Measurements from ENCODE around the gene NRG3. TPM values are rescaled to one million over a fixed set of nuclear protein-coding genes. Genes with fewer than 3 reads are reported as not detected.
"Not testable (repeated sequence)": the region's sequence is repeated elsewhere in the genome, so short reads cannot be mapped to it uniquely, and the experiment has no call there.

NRG3 gene
- total RNA-seq, 1 donor from 2014 or later, result not detected

- no peaks in the 10 kb centered on the region for H3K9me3 Mint-ChIP-seq
- H3K27ac Mint-ChIP-seq, result no peak overlapping the region
- no peaks in the 10 kb centered on the region for H3K36me3 Mint-ChIP-seq (ENCODE audit: low read depth)
- H3K4me3 Mint-ChIP-seq, result no peak overlapping the region
- H3K27me3 Mint-ChIP-seq (ENCODE audit: insufficient read depth), result no peaks in the 10 kb centered on the region
- intact Hi-C loops (cut with micrococcal nuclease), result no loop called here
- no peak for DNase-seq (ENCODE audit: low spot score)
- H3K4me1 Mint-ChIP-seq (ENCODE audit: low read depth), result no peaks in the 10 kb centered on the region
Observed at GRCh38 chr10:82660986-82661385, 786.0 kb downstream of the NRG3 start.

GRCh38 chr10:82661701-82662100 is 786.7 kb downstream of the NRG3 start:
- no peaks in the 10 kb centered on the region for H3K27me3 Mint-ChIP-seq (ENCODE audit: insufficient read depth)
- no peak overlapping the region for H3K27ac Mint-ChIP-seq
- no peak overlapping the region for H3K4me3 Mint-ChIP-seq
- DNase-seq (ENCODE audit: low spot score), result no peak
- H3K36me3 Mint-ChIP-seq (ENCODE audit: low read depth), result no peaks in the 10 kb centered on the region
- H3K9me3 Mint-ChIP-seq, result no peaks in the 10 kb centered on the region
- intact Hi-C loops (cut with micrococcal nuclease), result no loop called here
- H3K4me1 Mint-ChIP-seq (ENCODE audit: low read depth), result no peaks in the 10 kb centered on the region

- H3K27me3 Mint-ChIP-seq (ENCODE audit: insufficient read depth), result no peaks in the 10 kb centered on the region
- H3K4me1 Mint-ChIP-seq (ENCODE audit: low read depth), result no peaks in the 10 kb centered on the region
- H3K27ac Mint-ChIP-seq, result no peak overlapping the region
- H3K36me3 Mint-ChIP-seq (ENCODE audit: low read depth), result no peaks in the 10 kb centered on the region
- no peak overlapping the region for H3K4me3 Mint-ChIP-seq
- H3K9me3 Mint-ChIP-seq, result peaks cover 12% of the 10 kb centered on the region
- DNase-seq (ENCODE audit: low spot score), result no peak
- intact Hi-C loops (cut with micrococcal nuclease), result no loop called here
Observed at GRCh38 chr10:82668221-82668895, 793.4 kb downstream of the NRG3 start.

- Mint-ChIP-seq H3K36me3 (ENCODE audit: low read depth) (no peaks in the 10 kb centered on the region), H3K4me1 (ENCODE audit: low read depth) (no peaks in the 10 kb centered on the region), H3K4me3 (no peak overlapping the region), H3K27me3 (ENCODE audit: insufficient read depth) (no peaks in the 10 kb centered on the region), H3K9me3 (peaks cover 37% of the 10 kb centered on the region), H3K27ac (no peak overlapping the region)
- intact Hi-C loops (cut with micrococcal nuclease), result no loop called here
- no peak for DNase-seq (ENCODE audit: low spot score)
Observed at GRCh38 chr10:82674036-82674435, 799.0 kb downstream of the NRG3 start.

- H3K9me3 Mint-ChIP-seq, result peaks cover 25% of the 10 kb centered on the region
- H3K36me3 Mint-ChIP-seq (ENCODE audit: low read depth); H3K4me3 Mint-ChIP-seq; H3K27me3 Mint-ChIP-seq (ENCODE audit: insufficient read depth); H3K4me1 Mint-ChIP-seq (ENCODE audit: low read depth); H3K27ac Mint-ChIP-seq; DNase-seq (ENCODE audit: low spot score); intact Hi-C loops (cut with micrococcal nuclease): not testable (repeated sequence)
Observed at GRCh38 chr10:82677932-82678331, 802.9 kb downstream of the NRG3 start.

GRCh38 chr10:82678451-82678850 is 803.5 kb downstream of the NRG3 start:
- intact Hi-C loops (cut with micrococcal nuclease); H3K36me3 Mint-ChIP-seq (ENCODE audit: low read depth); H3K4me3 Mint-ChIP-seq; H3K4me1 Mint-ChIP-seq (ENCODE audit: low read depth); H3K27ac Mint-ChIP-seq; H3K27me3 Mint-ChIP-seq (ENCODE audit: insufficient read depth); DNase-seq (ENCODE audit: low spot score): not testable (repeated sequence)
- peaks cover 25% of the 10 kb centered on the region for H3K9me3 Mint-ChIP-seq

- intact Hi-C loops (cut with micrococcal nuclease), result no loop called here
- Mint-ChIP-seq H3K27me3 (ENCODE audit: insufficient read depth) (no peaks in the 10 kb centered on the region), H3K27ac (no peak overlapping the region), H3K9me3 (peaks cover 20% of the 10 kb centered on the region), H3K4me1 (ENCODE audit: low read depth) (no peaks in the 10 kb centered on the region), H3K36me3 (ENCODE audit: low read depth) (no peaks in the 10 kb centered on the region), H3K4me3 (no peak overlapping the region)
- DNase-seq (ENCODE audit: low spot score), result no peak
Observed at GRCh38 chr10:82680608-82681007, 805.6 kb downstream of the NRG3 start.

- no peak overlapping the region for H3K27ac Mint-ChIP-seq
- intact Hi-C loops (cut with micrococcal nuclease), result no loop called here
- H3K4me1 Mint-ChIP-seq (ENCODE audit: low read depth), result no peaks in the 10 kb centered on the region
- no peaks in the 10 kb centered on the region for H3K36me3 Mint-ChIP-seq (ENCODE audit: low read depth)
- no peak for DNase-seq (ENCODE audit: low spot score)
- H3K4me3 Mint-ChIP-seq, result no peak overlapping the region
- no peaks in the 10 kb centered on the region for H3K27me3 Mint-ChIP-seq (ENCODE audit: insufficient read depth)
- H3K9me3 Mint-ChIP-seq, result no peaks in the 10 kb centered on the region
Observed at GRCh38 chr10:82683945-82684344, 809.0 kb downstream of the NRG3 start.

- no peak overlapping the region for H3K27ac Mint-ChIP-seq
- no peak for DNase-seq (ENCODE audit: low spot score)
- H3K4me3 Mint-ChIP-seq, result no peak overlapping the region
- H3K27me3 Mint-ChIP-seq (ENCODE audit: insufficient read depth), result no peaks in the 10 kb centered on the region
- intact Hi-C loops (cut with micrococcal nuclease), result no loop called here
- no peaks in the 10 kb centered on the region for H3K36me3 Mint-ChIP-seq (ENCODE audit: low read depth)
- H3K4me1 Mint-ChIP-seq (ENCODE audit: low read depth), result no peaks in the 10 kb centered on the region
- no peaks in the 10 kb centered on the region for H3K9me3 Mint-ChIP-seq
Observed at GRCh38 chr10:82685087-82685486, 810.1 kb downstream of the NRG3 start.

GRCh38 chr10:82691211-82691610 is 816.2 kb downstream of the NRG3 start:
- no peaks in the 10 kb centered on the region for H3K27me3 Mint-ChIP-seq (ENCODE audit: insufficient read depth)
- no peaks in the 10 kb centered on the region for H3K4me1 Mint-ChIP-seq (ENCODE audit: low read depth)
- no peak overlapping the region for H3K4me3 Mint-ChIP-seq
- peaks cover 13% of the 10 kb centered on the region for H3K9me3 Mint-ChIP-seq
- intact Hi-C loops (cut with micrococcal nuclease), result no loop called here
- no peak for DNase-seq (ENCODE audit: low spot score)
- no peak overlapping the region for H3K27ac Mint-ChIP-seq
- no peaks in the 10 kb centered on the region for H3K36me3 Mint-ChIP-seq (ENCODE audit: low read depth)

GRCh38 chr10:82692458-82692857 is 817.5 kb downstream of the NRG3 start:
- intact Hi-C loops (cut with micrococcal nuclease), result no loop called here
- Mint-ChIP-seq H3K36me3 (ENCODE audit: low read depth) (no peaks in the 10 kb centered on the region), H3K27ac (no peak overlapping the region), H3K9me3 (peaks cover 13% of the 10 kb centered on the region), H3K27me3 (ENCODE audit: insufficient read depth) (no peaks in the 10 kb centered on the region), H3K4me1 (ENCODE audit: low read depth) (no peaks in the 10 kb centered on the region), H3K4me3 (no peak overlapping the region)
- no peak for DNase-seq (ENCODE audit: low spot score)

GRCh38 chr10:82721831-82722230 is 846.8 kb downstream of the NRG3 start:
- Mint-ChIP-seq H3K27ac (no peak overlapping the region), H3K27me3 (ENCODE audit: insufficient read depth) (no peaks in the 10 kb centered on the region), H3K4me1 (ENCODE audit: low read depth) (no peaks in the 10 kb centered on the region), H3K4me3 (no peak overlapping the region), H3K36me3 (ENCODE audit: low read depth) (no peaks in the 10 kb centered on the region), H3K9me3 (peaks cover 19% of the 10 kb centered on the region)
- no peak for DNase-seq (ENCODE audit: low spot score)
- intact Hi-C loops (cut with micrococcal nuclease), result no loop called here

- Mint-ChIP-seq H3K9me3 (peaks cover 20% of the 10 kb centered on the region), H3K4me1 (ENCODE audit: low read depth) (no peaks in the 10 kb centered on the region), H3K36me3 (ENCODE audit: low read depth) (no peaks in the 10 kb centered on the region), H3K27me3 (ENCODE audit: insufficient read depth) (no peaks in the 10 kb centered on the region), H3K27ac (no peak overlapping the region), H3K4me3 (no peak overlapping the region)
- intact Hi-C loops (cut with micrococcal nuclease), result no loop called here
- DNase-seq (ENCODE audit: low spot score), result no peak
Observed at GRCh38 chr10:82722273-82722672, 847.3 kb downstream of the NRG3 start.

- Mint-ChIP-seq H3K27me3 (ENCODE audit: insufficient read depth) (no peaks in the 10 kb centered on the region), H3K4me3 (no peak overlapping the region), H3K36me3 (ENCODE audit: low read depth) (no peaks in the 10 kb centered on the region), H3K4me1 (ENCODE audit: low read depth) (no peaks in the 10 kb centered on the region), H3K27ac (no peak overlapping the region), H3K9me3 (peaks cover 10% of the 10 kb centered on the region)
- DNase-seq (ENCODE audit: low spot score), result no peak
- intact Hi-C loops (cut with micrococcal nuclease), result no loop called here
Observed at GRCh38 chr10:82736305-82736704, 861.3 kb downstream of the NRG3 start.

Data from activated T-helper 1 cell treated with anti-CD3 and anti-CD28 coated beads, Interleukin-12 subunit alpha, Interleukin-12 subunit beta, Interleukin-2, Interleukin-4 antibody, amounts not matched to agents 30 ng/mL and 10 ng/mL and 1 ng/mL, durations not matched to agents 14 hours and 24 hours and 36 hours (primary cell).